Renal pelvis (tissue), 4 donors: ENCODE results near the gene CTXN1. TPM values are rescaled to one million over a fixed set of nuclear protein-coding genes. Genes with fewer than 3 reads are reported as not detected.

Experiments used
- DNase-seq: peaks from one replicate; pipeline ENCODE4 v3.0.0-alpha.2; 2013
- polyA plus RNA-seq, 3 donors: library from polyadenylated mRNA; unstranded; fragments of 120-200 nt; gene quantifications; one replicate each; pipeline ENCODE4 v1.2.1, GENCODE V29; 2013; ENCODE audit not compliant: insufficient read length in 3 of 3

Gene CTXN1
- polyA plus RNA-seq, 3 donors: 26.8 to 41.4 (median 35.9) TPM

- DNase-seq: no peak
These were observed 9.6 kb downstream of the CTXN1 start for GRCh38 chr19:7916103-7916954.

GRCh38 chr19:7915250-7916102, 10.5 kb downstream of the CTXN1 start:
- no peak for DNase-seq

- DNase-seq: no peak
These were observed 11.3 kb downstream of the CTXN1 start, which contains the start of gene TGFBR3L for GRCh38 chr19:7914598-7915045. Gene TGFBR3L (plus strand): TSS chr19:7914830.

- no peak for DNase-seq
These were observed 11.8 kb downstream of the CTXN1 start for GRCh38 chr19:7914099-7914498.

- no peak for DNase-seq
These were observed 12.3 kb downstream of the CTXN1 start for GRCh38 chr19:7913652-7914051.

- DNase-seq: no peak
These were observed 13.0 kb downstream of the CTXN1 start for GRCh38 chr19:7912697-7913564.

- DNase-seq: no peak
These were observed 13.7 kb downstream of the CTXN1 start for GRCh38 chr19:7912144-7912696.

- DNase-seq: no peak
These were observed 14.3 kb downstream of the CTXN1 start for GRCh38 chr19:7911508-7912143.

- DNase-seq: no peak
These were observed 15.4 kb downstream of the CTXN1 start for GRCh38 chr19:7910321-7911161.

GRCh38 chr19:7909471-7910067, 16.4 kb downstream of the CTXN1 start:
- DNase-seq: no peak

GRCh38 chr19:7908742-7909461, 17.0 kb downstream of the CTXN1 start:
- no peak for DNase-seq

- no peak for DNase-seq
These were observed 17.7 kb downstream of the CTXN1 start for GRCh38 chr19:7908078-7908699.

- DNase-seq: no peak
These were observed 18.4 kb downstream of the CTXN1 start for GRCh38 chr19:7907544-7907943.

GRCh38 chr19:7907122-7907521, 18.8 kb downstream of the CTXN1 start:
- DNase-seq: no peak

- DNase-seq: no peak
These were observed 20.1 kb downstream of the CTXN1 start for GRCh38 chr19:7905859-7906258.

- DNase-seq: no peak
These were observed 20.7 kb downstream of the CTXN1 start for GRCh38 chr19:7905268-7905667.

- DNase-seq: no peak
These were observed 21.6 kb downstream of the CTXN1 start for GRCh38 chr19:7904074-7905020.
